ENCODE measurements around the gene NUAK2. TPM values are rescaled to one million over a fixed set of nuclear protein-coding genes. Genes with fewer than 3 reads are reported as not detected.

NUAK2 gene
- total RNA-seq, 4 donors from 2014 or later = 15.8 to 32.0 (median 21.4) TPM

GRCh38 chr1:205268846-205269680 lies 52.5 kb downstream of the NUAK2 start:
- Histone ChIP-seq H3K4me3 (no peak overlapping the region), H3K27me3 (no peaks in the 10 kb centered on the region), H3K4me1 (peaks cover 4 to 60% (median 15%) of the 10 kb centered on the region in 3 donors), H3K27ac (no peak overlapping the region), H3K9me3 (no peaks in the 10 kb centered on the region), H3K36me3 (no peaks in the 10 kb centered on the region)
- 93 to 95% methylated on average over 16 to 20 of the region's 48 CpGs for WGBS, 2 donors
- DNase-seq = no peak
- intact Hi-C loops (cut with DNase I) = no loop called here
- TF ChIP-seq CTCF (IDR thresholded peaks at IDR 0.05) = no peak
- no peak for TF ChIP-seq POLR2A (IDR thresholded peaks at IDR 0.05)

- TF ChIP-seq CTCF (IDR thresholded peaks at IDR 0.05) (no peak), POLR2A (IDR thresholded peaks at IDR 0.05) (no peak)
- Histone ChIP-seq H3K27ac (no peak overlapping the region), H3K4me1 (peaks cover 7 to 45% (median 10%) of the 10 kb centered on the region in 3 donors), H3K27me3 (no peaks in the 10 kb centered on the region), H3K36me3 (no peaks in the 10 kb centered on the region), H3K4me3 (no peak overlapping the region), H3K9me3 (no peaks in the 10 kb centered on the region)
- no peak for DNase-seq
- intact Hi-C loops (cut with DNase I) = no loop called here
- WGBS, 2 donors = 63 to 79% methylated on average over 8 of the region's 8 CpGs
Measured at GRCh38 chr1:205267306-205267902, 54.1 kb downstream of the NUAK2 start.

GRCh38 chr1:205266611-205267305 lies 54.8 kb downstream of the NUAK2 start:
- H3K4me1 ChIP-seq = peaks cover 10 to 45% (median 10%) of the 10 kb centered on the region in 3 donors
- H3K4me3 ChIP-seq = no peak overlapping the region

GRCh38 chr1:205263580-205264190 lies 57.9 kb downstream of the NUAK2 start:
- 48 to 62% methylated on average over 2 of the region's 2 CpGs for WGBS, 2 donors
- no peak for DNase-seq
- TF ChIP-seq POLR2A (IDR thresholded peaks at IDR 0.05) (no peak), CTCF (IDR thresholded peaks at IDR 0.05) (no peak)
- intact Hi-C loops (cut with DNase I) = no loop called here
- Histone ChIP-seq H3K9me3 (no peaks in the 10 kb centered on the region), H3K27me3 (no peaks in the 10 kb centered on the region), H3K4me3 (no peak overlapping the region), H3K4me1 (peaks cover 6 to 45% (median 18%) of the 10 kb centered on the region in 3 donors), H3K36me3 (no peaks in the 10 kb centered on the region), H3K27ac (no peak overlapping the region)

More at GRCh38 chr1:205266611-205267305, 54.8 kb downstream of the NUAK2 start:
- 67 to 73% methylated on average over 10 of the region's 10 CpGs for WGBS, 2 donors
- TF ChIP-seq CTCF (IDR thresholded peaks at IDR 0.05) (no peak), POLR2A (IDR thresholded peaks at IDR 0.05) (no peak)
- Histone ChIP-seq H3K36me3 (no peaks in the 10 kb centered on the region), H3K27ac (no peak overlapping the region), H3K9me3 (no peaks in the 10 kb centered on the region), H3K27me3 (no peaks in the 10 kb centered on the region)
- DNase-seq = no peak
- intact Hi-C loops (cut with DNase I) = no loop called here
